Stimulated activated CD4-positive, alpha-beta T cell treated with anti-CD3 and anti-CD28 coated beads, Interleukin-1b, Interleukin-23, amount 100 ng/mL, for 48 hours (primary cell): ENCODE results near the gene SGPP2.

ENCODE experiments used
- DNase-seq: peaks from one replicate; pipeline ENCODE4 v3.0.0-alpha.2; 2020

SGPP2 gene

GRCh38 chr2:222591661-222592060 is 167.3 kb downstream of the SGPP2 start:
- DNase-seq = no peak

DNA sequence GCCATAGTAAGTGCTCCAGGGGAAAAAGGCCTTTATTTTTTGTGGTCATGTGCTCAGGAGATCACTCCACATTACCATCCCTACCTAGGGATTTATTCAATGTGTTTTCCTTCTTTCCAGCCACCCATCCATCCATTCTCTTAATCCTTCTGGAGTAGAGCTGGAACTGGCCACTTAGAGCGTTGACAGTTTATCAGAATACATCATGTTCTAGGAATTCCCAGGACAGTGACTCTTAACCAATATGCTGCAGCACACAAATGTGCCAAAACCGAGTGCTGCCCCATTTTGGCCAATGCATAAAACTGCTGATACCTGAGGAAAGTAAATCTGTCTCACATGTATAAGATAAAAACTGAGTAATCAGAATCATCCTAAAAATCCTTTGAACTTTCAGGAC is 167.8 kb downstream of the SGPP2 start:
- no peak for DNase-seq

- DNase-seq = no peak
Measured at GRCh38 chr2:222594679-222595078, 170.3 kb downstream of the SGPP2 start.

DNA sequence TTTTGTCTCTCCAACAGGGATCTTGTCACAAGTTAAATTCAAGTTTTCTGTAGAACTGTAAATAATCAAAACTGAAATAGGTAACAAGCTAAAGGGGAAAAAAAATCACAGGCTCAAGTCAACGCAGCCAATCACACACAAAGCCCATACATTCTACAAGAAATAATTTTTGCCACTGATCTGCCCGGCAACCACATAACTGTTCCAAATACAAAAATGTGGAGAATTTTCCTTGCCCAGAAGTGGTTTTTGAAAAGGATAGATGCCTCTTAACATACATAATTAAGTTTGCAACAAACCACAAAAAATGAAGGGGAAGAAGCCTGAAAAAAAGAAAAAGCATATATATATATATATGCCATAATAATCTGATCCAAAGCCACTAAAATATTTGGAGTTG is 171.2 kb downstream of the SGPP2 start:
- DNase-seq = no peak

DNA sequence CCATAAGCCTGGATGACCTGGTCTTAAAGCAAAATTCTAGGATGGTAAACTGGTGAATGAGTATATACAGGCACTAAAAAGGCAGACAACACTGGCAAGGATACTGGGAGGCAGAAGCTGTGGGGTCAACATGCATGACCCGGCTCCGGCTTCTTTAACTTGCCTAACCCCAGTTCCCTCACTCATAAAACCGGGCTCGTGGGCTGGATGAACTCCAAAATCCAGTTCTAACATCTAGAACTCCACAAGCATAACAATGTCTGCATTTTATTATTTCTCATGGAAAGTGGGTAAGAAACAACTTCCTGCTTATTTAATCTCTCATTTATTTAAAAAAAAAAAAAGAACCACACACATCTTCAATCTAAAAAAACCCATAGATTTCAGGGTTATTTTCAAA is 174.3 kb downstream of the SGPP2 start:
- DNase-seq = no peak

GRCh38 chr2:222603501-222603900 is 179.2 kb downstream of the SGPP2 start:
- DNase-seq = no peak

DNA sequence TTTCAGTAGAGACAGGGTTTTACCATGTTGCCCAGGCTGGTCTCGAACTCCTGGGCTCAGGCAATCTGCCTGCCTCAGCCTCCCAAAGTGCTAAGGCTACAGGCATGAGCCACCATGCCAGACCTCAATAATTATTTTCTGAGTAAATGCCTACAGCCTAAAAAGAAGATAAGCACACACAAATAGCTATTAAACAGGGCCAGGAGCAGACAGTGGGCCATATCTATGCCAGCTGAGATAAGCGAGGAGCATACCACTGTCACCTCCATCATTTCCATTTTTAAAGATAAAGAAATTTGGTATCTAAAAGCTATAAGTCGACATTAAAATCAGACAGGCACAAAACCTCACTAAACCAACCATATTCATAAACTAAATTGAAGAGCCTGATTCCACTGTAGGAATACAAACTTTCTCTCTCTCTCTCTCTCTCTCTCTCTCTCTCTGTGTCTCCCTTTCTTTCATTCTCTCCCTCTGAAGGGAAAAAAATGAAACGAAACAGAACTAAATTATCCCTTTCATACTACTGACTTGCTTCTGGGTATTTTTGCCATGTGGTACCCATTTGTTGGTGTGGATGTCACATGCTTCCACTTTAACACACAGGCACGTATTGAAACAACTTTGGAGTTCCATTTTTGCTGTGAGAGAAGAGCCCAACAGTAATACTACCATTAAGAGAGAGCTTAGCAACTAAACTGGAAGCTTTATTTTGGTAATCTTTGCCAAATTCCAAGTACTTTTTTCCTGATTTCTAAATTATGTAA is 180.6 kb downstream of the SGPP2 start:
- no peak for DNase-seq

- no peak for DNase-seq
Measured at GRCh38 chr2:222606306-222606705, 182.0 kb downstream of the SGPP2 start.

- no peak for DNase-seq
Measured at GRCh38 chr2:222608081-222608480, 183.7 kb downstream of the SGPP2 start.

- DNase-seq = no peak
Measured at GRCh38 chr2:222609381-222609780, 185.0 kb downstream of the SGPP2 start.
